Upper lobe of left lung (tissue), 4 donors: ENCODE measurements around the gene NFATC2.

Experiments used
- CTCF ChIP-seq, 6 experiments: fragments of 450-650 bp in 4 of 6; fragments of 200-600 bp in 2 of 6; sonication (generic) in 2 of 6; IDR thresholded peaks; one replicate each; pipeline ENCODE4 v1.5.1; 2016 to 2019; ENCODE audit warnings: antibody characterized with exemption in 6 of 6
- EP300 ChIP-seq, 4 donors: sonication (generic); formaldehyde crosslinking; IDR thresholded peaks; one replicate each; pipeline ENCODE4 v1.5.1; 2017; ENCODE audit warnings: antibody characterized with exemption in 4 of 4, control low read depth in 2 of 4
- POLR2A ChIP-seq, 4 donors: fragments of 450-650 bp; IDR thresholded peaks; one replicate each; pipeline ENCODE4 v1.5.1; 2016 to 2017; ENCODE audit warnings: antibody characterized with exemption in 4 of 4, mild to moderate bottlenecking in 2 of 4
- POLR2AphosphoS5 ChIP-seq, 2 donors: sonication (generic); formaldehyde crosslinking; IDR thresholded peaks; one replicate each; pipeline ENCODE4 v1.5.1; 2017; ENCODE audit warnings: antibody characterized with exemption in 2 of 2

GRCh38 chr20:51591871-51592270 is 49.4 kb upstream of the NFATC2 start:
- no peak for TF ChIP-seq CTCF (IDR thresholded peaks at IDR 0.05)
- TF ChIP-seq POLR2AphosphoS5 (IDR thresholded peaks at IDR 0.05) = no peak
- no peak for TF ChIP-seq POLR2A (IDR thresholded peaks at IDR 0.05)
- no peak for TF ChIP-seq EP300 (IDR thresholded peaks at IDR 0.05)
